ENCODE results near the gene GMPPA. TPM values are rescaled to one million over a fixed set of nuclear protein-coding genes. Genes with fewer than 3 reads are reported as not detected.

The GMPPA gene
- total and polyA plus RNA-seq, 9 of the 15 experiments (the other 6 are each of a cell fraction or from before 2014, with no cell fraction given): 7.0 to 101 (median 66.7) TPM

GRCh38 chr2:219521066-219521880 is 22.6 kb downstream of the GMPPA start (continued):
- TF ChIP-seq ZNF592 (IDR thresholded peaks at IDR 0.05) (peak; percentile 64), NONO (IDR thresholded peaks at IDR 0.05; ENCODE audit: low read depth in 2 of 2, low read length in 1 of 2) (no peak), CHAMP1 (IDR thresholded peaks at IDR 0.05) (0 out of 2 replicates have a peak, but pooled peaks have one; percentile 10), HLTF (IDR thresholded peaks at IDR 0.05) (peak; percentile 89), EP400 (IDR thresholded peaks at IDR 0.05) (peak; percentile 62), ATF1 (CRISPR knock-in tag; IDR thresholded peaks at IDR 0.05) (no peak), ATF1 (tag; IDR thresholded peaks at IDR 0.05) (peak; percentile 38; the same call in 1 of the 2 replicates), HDAC3 (IDR thresholded peaks at IDR 0.05; ENCODE audit: borderline replicate concordance, partially characterized antibody) (peak; percentile 44), HDGF (IDR thresholded peaks at IDR 0.05) (0 out of 2 replicates have a peak, but pooled peaks have one; percentile 42), KDM4B (IDR thresholded peaks at IDR 0.05; ENCODE audit: borderline replicate concordance in 2 of 2, low read depth in 1 of 2) (peak in 1 of 2 experiments; percentile 55; a peak in 1 of 4 replicates), GABPA (tag; conservative IDR thresholded peaks at IDR 0.05; ENCODE audit: low read depth) (peak; percentile 54; the same call in 1 of the 2 replicates), TAF15 (IDR thresholded peaks at IDR 0.05; ENCODE audit: low read depth, low read length) (no peak), NEUROD1 (IDR thresholded peaks at IDR 0.05; ENCODE audit: borderline replicate concordance, low read depth, low read length, partially characterized antibody) (peak; percentile 42), NR1H2 (CRISPR knock-in tag; IDR thresholded peaks at IDR 0.05) (no peak), ARID2 (IDR thresholded peaks at IDR 0.05) (peak; percentile 52; the same call in 1 of the 2 replicates), KDM1A (IDR thresholded peaks at IDR 0.05) (peak; percentile 67 to 76), MITF (IDR thresholded peaks at IDR 0.05) (no peak), MYC (IDR thresholded peaks at IDR 0.05; ENCODE audit: low read depth, low read length) (peak; percentile 69), MYC (CRISPR knock-in tag; IDR thresholded peaks at IDR 0.05; ENCODE audit: borderline replicate concordance, low read depth) (no peak), BRD9 (IDR thresholded peaks at IDR 0.05; ENCODE audit: low read depth, partially characterized antibody) (peak; percentile 76), CBFA2T2 (conservative IDR thresholded peaks at IDR 0.05) (peak; percentile 76), MCM7 (IDR thresholded peaks at IDR 0.05) (no peak)

Data from K562 (cell line).